Activated T-helper 1 cell treated with Interleukin-2 at 50 U/mL for 16 hours (primary cell): Measurements from ENCODE around the gene PARD6B.
A peak's percentile ranks its signal among the peaks of the same experiment; 100 is the strongest.
"Not testable (repeated sequence)": the region's sequence is repeated elsewhere in the genome, so short reads cannot be mapped to it uniquely, and the experiment has no call there.

Experiments
- DNase-seq: peaks from one replicate; pipeline ENCODE4 v3.0.0-alpha.2; 2020; ENCODE audit warnings: low read depth

The PARD6B gene

DNA sequence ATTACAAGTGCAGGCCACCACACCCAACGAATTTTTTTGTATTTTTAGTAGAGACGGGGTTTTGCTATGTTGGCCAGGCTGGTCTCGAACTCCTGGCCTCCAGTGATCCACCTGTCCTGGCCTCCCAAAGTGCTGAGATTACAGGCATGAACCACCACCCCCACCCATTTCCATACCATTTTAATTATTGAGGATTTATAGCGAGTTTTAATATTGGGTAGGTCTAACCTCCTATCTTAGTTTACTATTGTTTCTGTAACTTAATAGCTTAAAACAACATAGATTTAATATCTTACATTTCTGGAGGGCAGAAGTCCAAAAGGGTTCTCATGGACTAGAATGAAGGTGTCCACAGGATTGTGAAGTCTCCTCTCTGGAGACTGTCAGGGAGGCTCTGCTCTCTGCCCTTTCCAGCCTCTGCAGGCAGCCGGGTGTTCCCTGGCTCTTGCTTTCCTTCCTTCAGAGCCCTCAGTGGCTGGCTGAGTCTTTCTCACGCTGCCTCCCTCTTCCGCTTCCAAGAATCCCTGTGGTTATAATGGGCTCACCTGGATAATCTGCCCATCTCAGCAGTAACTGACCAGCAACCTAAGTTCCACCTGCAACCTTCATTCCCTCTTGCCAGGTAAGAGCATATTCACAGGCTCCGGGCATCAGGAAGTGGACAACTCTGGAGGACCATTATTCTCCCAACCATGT lies 44.9 kb downstream of the PARD6B start:
- no peak for DNase-seq

GRCh38 chr20:50777373-50777772 lies 46.0 kb downstream of the PARD6B start:
- no peak for DNase-seq

DNA sequence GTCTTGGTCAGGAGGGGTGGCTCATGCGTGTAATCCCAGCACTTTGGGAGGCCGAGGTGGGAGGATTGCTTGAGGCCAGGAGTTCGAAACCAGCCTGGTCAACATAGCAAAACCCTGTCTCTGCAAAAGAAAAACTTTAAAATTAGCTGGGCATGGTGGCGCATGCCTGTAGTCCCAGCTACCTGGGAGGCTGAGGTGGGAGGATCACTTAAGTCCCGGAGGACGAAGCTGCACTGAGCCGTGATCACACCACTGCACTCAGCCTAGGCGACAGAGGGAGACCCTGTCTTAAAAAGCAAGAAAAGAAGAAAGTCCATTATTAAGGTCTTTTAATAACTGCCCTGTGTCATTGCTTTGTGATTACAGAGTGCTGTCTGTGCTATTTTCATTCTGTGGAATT lies 47.6 kb downstream of the PARD6B start:
- DNase-seq, result not testable (repeated sequence)

DNA sequence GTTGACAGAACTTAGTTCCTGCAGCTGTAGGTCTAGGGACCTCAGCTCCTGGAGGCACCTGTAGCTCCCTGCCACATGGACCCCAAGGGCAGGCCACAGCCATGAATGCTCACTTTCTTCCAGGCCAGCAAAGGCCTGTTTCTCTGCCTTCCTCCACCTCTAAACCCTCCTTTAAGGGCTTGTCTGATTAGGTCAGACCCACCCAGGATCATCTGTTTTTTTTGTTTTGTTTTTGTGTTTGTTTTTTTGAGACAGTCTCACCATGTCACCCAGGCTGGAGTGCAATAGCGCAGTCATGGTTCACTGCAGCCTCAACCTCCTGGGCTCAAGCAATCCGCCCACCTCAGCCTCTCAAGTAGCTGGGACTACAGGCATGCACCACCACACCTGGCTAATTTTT lies 52.0 kb downstream of the PARD6B start:
- no peak for DNase-seq

GRCh38 chr20:50783903-50784302 lies 52.5 kb downstream of the PARD6B start:
- no peak for DNase-seq

GRCh38 chr20:50784464-50784863 lies 53.1 kb downstream of the PARD6B start:
- DNase-seq, result no peak

GRCh38 chr20:50786703-50787102 lies 55.3 kb downstream of the PARD6B start:
- DNase-seq, result no peak

- no peak for DNase-seq
Measured at GRCh38 chr20:50787181-50787580, 55.8 kb downstream of the PARD6B start.

GRCh38 chr20:50788045-50788991 lies 56.9 kb downstream of the PARD6B start:
- no peak for DNase-seq

DNA sequence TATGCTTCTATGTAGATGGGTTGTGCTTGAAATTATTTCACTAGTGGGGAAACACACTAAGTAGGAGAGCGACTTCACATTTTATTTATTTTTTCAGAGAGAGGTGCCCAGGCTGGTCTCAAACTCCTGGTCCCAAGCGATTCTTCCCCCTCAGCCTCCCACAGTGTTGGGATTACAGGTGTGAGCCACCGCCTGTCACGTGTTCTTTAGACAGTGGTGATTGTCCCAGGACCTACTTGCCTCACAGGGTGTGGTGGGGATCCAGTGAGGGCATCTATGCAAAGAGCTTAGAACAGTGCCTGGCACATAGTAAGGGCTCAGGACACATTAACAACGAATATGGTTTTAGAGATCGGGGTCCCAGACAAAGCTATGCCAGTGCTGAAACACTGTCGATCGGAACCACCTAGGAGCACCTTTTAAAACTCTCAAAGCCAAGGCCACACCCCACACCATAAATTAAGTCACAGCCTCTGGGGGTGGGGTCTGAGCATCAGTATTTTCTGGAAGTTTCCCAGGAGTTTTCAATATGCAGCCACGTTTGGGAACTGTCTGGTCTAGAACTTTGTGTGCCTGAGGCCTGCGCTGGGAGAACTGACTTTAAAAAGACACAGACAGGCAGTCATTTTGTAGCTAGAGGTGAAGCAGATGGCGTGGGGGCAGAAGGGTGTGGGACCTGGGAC lies 58.7 kb downstream of the PARD6B start:
- no peak for DNase-seq

GRCh38 chr20:50790651-50791277 lies 59.4 kb downstream of the PARD6B start:
- DNase-seq, result peak; percentile 68

DNA sequence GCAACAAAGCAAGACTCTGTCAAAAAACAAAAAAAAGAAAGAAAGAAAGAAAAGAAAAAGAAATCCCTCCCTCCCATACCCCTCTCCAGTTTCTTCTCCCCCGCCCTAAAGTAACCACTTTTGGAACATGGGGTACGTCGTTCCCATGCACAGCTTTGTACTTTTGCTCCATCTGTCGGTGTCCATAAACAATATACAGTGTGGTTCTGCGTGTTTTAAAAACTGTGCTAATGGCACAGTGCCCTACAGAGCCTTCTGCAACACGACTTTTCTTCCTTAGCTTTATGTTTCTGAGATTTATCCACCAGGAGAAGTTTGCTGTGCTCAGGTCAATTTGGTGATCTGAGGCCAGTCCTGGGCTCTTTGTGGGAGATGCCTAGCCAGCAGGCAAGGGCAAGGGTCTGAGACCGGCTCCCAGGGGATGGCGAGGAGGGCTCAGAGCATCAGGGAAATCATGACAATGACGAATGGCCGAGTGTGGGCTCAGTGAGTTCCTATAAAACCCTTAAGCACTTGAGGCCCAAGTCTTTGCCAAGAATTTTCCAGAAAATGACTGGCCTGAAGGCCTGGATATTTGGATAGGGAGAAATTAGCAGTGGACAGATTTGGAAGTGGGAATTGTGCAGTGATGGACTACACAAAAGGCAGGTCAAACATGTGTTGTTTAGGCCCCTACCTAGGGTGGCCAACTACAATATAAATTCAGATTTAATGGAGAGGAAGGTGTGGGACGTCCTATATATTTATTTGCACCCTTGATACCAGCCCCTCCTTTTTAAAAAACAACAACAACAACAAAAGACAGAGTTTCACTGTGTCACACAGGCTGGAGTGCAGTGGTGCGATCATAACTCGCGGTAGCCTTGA lies 61.6 kb downstream of the PARD6B start:
- no peak for DNase-seq

- peak; percentile 16 for DNase-seq
Measured at GRCh38 chr20:50793575-50794016, 62.2 kb downstream of the PARD6B start.

- no peak for DNase-seq
Measured at GRCh38 chr20:50794181-50794845, 62.9 kb downstream of the PARD6B start.

DNA sequence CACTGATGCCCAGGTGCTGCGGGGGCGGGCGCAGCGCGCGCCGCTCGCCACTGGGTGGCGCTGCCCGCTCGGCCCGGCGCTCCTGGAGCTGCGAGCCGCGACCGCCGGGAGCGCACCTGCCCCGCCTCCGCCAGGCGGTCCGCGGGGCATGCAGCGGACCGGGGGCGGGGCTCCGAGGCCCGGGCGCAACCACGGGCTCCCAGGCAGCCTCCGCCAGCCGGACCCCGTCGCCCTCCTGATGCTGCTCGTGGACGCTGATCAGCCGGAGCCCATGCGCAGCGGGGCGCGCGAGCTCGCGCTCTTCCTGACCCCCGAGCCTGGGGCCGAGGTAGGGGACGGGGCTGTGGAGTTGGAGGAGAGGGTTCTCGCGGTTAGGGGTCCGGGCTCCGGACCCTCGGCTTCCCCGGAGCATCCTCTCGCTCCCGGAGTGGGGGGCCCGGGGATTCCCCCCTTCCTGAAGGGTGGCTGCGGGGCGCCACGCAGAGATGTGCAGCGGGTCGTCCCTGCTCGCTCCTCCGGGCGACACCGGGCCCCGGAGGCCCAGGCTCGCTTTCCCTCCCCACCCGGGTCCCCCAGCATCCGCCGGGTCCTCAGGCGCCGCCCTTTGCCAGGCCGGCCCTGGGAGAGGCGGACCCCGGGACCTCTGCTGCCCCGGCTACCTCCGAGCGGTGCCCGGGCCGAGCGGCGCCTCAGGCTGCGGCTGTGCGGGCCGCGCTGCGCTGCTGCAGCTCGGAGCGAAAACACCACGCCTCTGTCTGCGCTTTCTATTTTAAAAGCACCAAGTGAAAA lies 63.7 kb downstream of the PARD6B start, which contains the start of gene BCAS4:
Gene BCAS4 (plus strand): TSS at position 216 of the 789 bp plus-strand sequence. CDS start 23 bp downstream, at position 239.
- peak; percentile 83 for DNase-seq

- DNase-seq, result no peak
Measured at GRCh38 chr20:50797142-50797541, 65.8 kb downstream of the PARD6B start.

- DNase-seq, result no peak
Measured at GRCh38 chr20:50798650-50799049, 67.3 kb downstream of the PARD6B start.

GRCh38 chr20:50799176-50799889 lies 68.0 kb downstream of the PARD6B start:
- DNase-seq, result no peak
